ENCODE measurements around the gene NHERF1.

- TF ChIP-seq TAF1 (IDR thresholded peaks at IDR 0.05; ENCODE audit: low read depth) (no peak), EP300 (IDR thresholded peaks at IDR 0.05; ENCODE audit: borderline replicate concordance) (no peak), CEBPB (IDR thresholded peaks at IDR 0.05) (no peak)
These were observed 19.1 kb upstream of the NHERF1 start for GRCh38 chr17:74729368-74729767.
